Measurements from ENCODE around the gene FAM184B.

GRCh38 chr4:17687237-17687857 lies 94.1 kb downstream of the FAM184B start:
- TF ChIP-seq POLR2A (IDR thresholded peaks at IDR 0.05) (no peak), CTCF (IDR thresholded peaks at IDR 0.05) (no peak)

All from lower leg skin (tissue), 3 donors.